Myocyte (in vitro differentiated cells): Measurements from ENCODE around the gene PHLDB2. TPM values are rescaled to one million over a fixed set of nuclear protein-coding genes. Genes with fewer than 3 reads are reported as not detected.

Experiments used
- DNase-seq: peaks from one replicate; pipeline ENCODE4 v3.0.0-alpha.2; 2012; ENCODE audit warnings: low read depth
- total RNA-seq: library from RNA; depleted of rRNA; stranded (reverse); fragments of >200 nt; gene quantifications from 2 replicates; pipeline ENCODE4 v1.2.3, GENCODE V29; 2014

PHLDB2 gene
- total RNA-seq, 1 donor from 2014 or later, result 53.8 TPM

GRCh38 chr3:111850537-111850936 is 8.5 kb upstream of the PHLDB2 start:
- no peak for DNase-seq

- DNase-seq, result no peak
Measured at GRCh38 chr3:111851511-111851954, 7.5 kb upstream of the PHLDB2 start.

- no peak for DNase-seq
Measured at GRCh38 chr3:111852540-111852939, 6.5 kb upstream of the PHLDB2 start.

GRCh38 chr3:111853068-111853467 is 6.0 kb upstream of the PHLDB2 start:
- no peak for DNase-seq

- no peak for DNase-seq
Measured at GRCh38 chr3:111854990-111855389, 4.1 kb upstream of the PHLDB2 start.

GRCh38 chr3:111856501-111856900 is 2.6 kb upstream of the PHLDB2 start:
- DNase-seq, result no peak

GRCh38 chr3:111857474-111857873 is 1.6 kb upstream of the PHLDB2 start:
- no peak for DNase-seq

GRCh38 chr3:111858642-111859041 is 423 bp upstream of the PHLDB2 start:
- no peak for DNase-seq

GRCh38 chr3:111859974-111860859 is 1.2 kb downstream of the PHLDB2 start:
- DNase-seq, result peak; percentile 91

- DNase-seq, result peak; percentile 57
Measured at GRCh38 chr3:111861391-111861790, 2.3 kb downstream of the PHLDB2 start.

GRCh38 chr3:111862415-111862814 is 3.4 kb downstream of the PHLDB2 start:
- DNase-seq, result no peak

GRCh38 chr3:111862974-111863373 is 3.9 kb downstream of the PHLDB2 start:
- no peak for DNase-seq

- DNase-seq, result no peak
Measured at GRCh38 chr3:111863942-111864694, 5.1 kb downstream of the PHLDB2 start.

GRCh38 chr3:111864821-111865656 is 6.0 kb downstream of the PHLDB2 start:
- DNase-seq, result peak; percentile 39

GRCh38 chr3:111867889-111868426 is 8.9 kb downstream of the PHLDB2 start:
- no peak for DNase-seq

GRCh38 chr3:111870620-111871019 is 11.6 kb downstream of the PHLDB2 start:
- DNase-seq, result no peak

- DNase-seq, result no peak
Measured at GRCh38 chr3:111871809-111872623, 13.0 kb downstream of the PHLDB2 start.

- no peak for DNase-seq
Measured at GRCh38 chr3:111872979-111873378, 13.9 kb downstream of the PHLDB2 start.

- peak; percentile 30 for DNase-seq
Measured at GRCh38 chr3:111874177-111874820, 15.2 kb downstream of the PHLDB2 start.

- no peak for DNase-seq
Measured at GRCh38 chr3:111881480-111881879, 22.4 kb downstream of the PHLDB2 start.
